Renal cortical epithelial cell (primary cell): ENCODE data around the gene CD6. TPM values are rescaled to one million over a fixed set of nuclear protein-coding genes. Genes with fewer than 3 reads are reported as not detected.

Experiments
- total RNA-seq: library from RNA; depleted of rRNA; stranded (reverse); fragments of >200 nt; gene quantifications from 2 replicates; pipeline ENCODE4 v1.2.3, GENCODE V29; 2014

Gene CD6
- total RNA-seq, 1 donor from 2014 or later: not detected

Other genes with a start within 250 kb of the CD6 start
- not detected in 2 replicates for gene MS4A18, start 247.0 kb upstream of the CD6 start, total RNA-seq
- gene MS4A15, start 214.8 kb upstream of the CD6 start, total RNA-seq: not detected in 2 replicates
- gene MS4A10, start 186.3 kb upstream of the CD6 start, total RNA-seq: not detected in 2 replicates
- gene CCDC86, start 129.6 kb upstream of the CD6 start, total RNA-seq: 6.4 and 21.2 TPM in 2 replicates
- not detected in 2 replicates for gene PTGDR2, start 115.7 kb upstream of the CD6 start, total RNA-seq
- not detected in 2 replicates for gene ZP1, start 104.1 kb upstream of the CD6 start, total RNA-seq
- 32.6 and 49.8 TPM in 2 replicates for gene PRPF19, start 65.1 kb upstream of the CD6 start, total RNA-seq
- 18.6 and 37.7 TPM in 2 replicates for gene TMEM109, start 57.5 kb upstream of the CD6 start, total RNA-seq
- 137 and 213 TPM in 2 replicates for gene TMEM132A, start 47.2 kb upstream of the CD6 start, total RNA-seq
- 0.89 and 5.9 TPM in 2 replicates for gene SLC15A3, start 19.5 kb upstream of the CD6 start, total RNA-seq
- gene CD5, start 130.8 kb downstream of the CD6 start, total RNA-seq: not detected in 2 replicates
- 10.7 and 11.3 TPM in 2 replicates for gene VPS37C, start 189.7 kb downstream of the CD6 start, total RNA-seq
- not detected in 2 replicates for gene PGA3, start 231.8 kb downstream of the CD6 start, total RNA-seq